Endothelial cell of umbilical vein (primary cell): ENCODE measurements around the gene CALCOCO1. TPM values are rescaled to one million over a fixed set of nuclear protein-coding genes. Genes with fewer than 3 reads are reported as not detected.

Source experiments
- BruUV-seq: library from RNA; stranded (reverse); fragments of 400-500 nt; replicated peaks from 2 replicates; lab custom pipeline; 2021; lab: Mats Ljungman, UMichigan
- CTCF ChIA-PET: fragments of 300-600, 350-600 bp; sonication (Branson Sonifier 250); formaldehyde crosslinking; loops from one replicate; lab custom pipeline; 2021; ENCODE audit warnings: antibody characterized with exemption, inconsistent platforms; lab: Charles Lee
- POLR2A ChIA-PET: fragments of 300-600, 350-600 bp; sonication (Branson Sonifier 250); formaldehyde crosslinking; loops from one replicate; lab custom pipeline; 2021; ENCODE audit warnings: antibody characterized with exemption, inconsistent platforms; lab: Charles Lee
- DNase-seq: peaks from one replicate; pipeline ENCODE4 v3.0.0-alpha.2; 2011; ENCODE audit warnings: low read depth, low spot score
- FAIRE-seq: peaks from 2 replicates; lab custom pipeline; 2011; peaks lifted over from hg19 to GRCh38; lab: Jason Lieb, UNC
- H2AFZ ChIP-seq: 2 replicates; pipeline ENCODE4 v1.6.0; 2012; ENCODE audit warnings: low read depth, low read length, control low read depth, inconsistent platforms
- H3K27ac ChIP-seq: 2 replicates; pipeline ENCODE4 v1.5.1; 2011; ENCODE audit warnings: low read depth, mild to moderate bottlenecking, control low read depth, low read length, moderate library complexity; ENCODE audit not compliant: insufficient read depth
- H3K27me3 ChIP-seq, 2 experiments: 2 replicates each; pipeline versions ENCODE4 v1.6.0 to v1.6.1; 2011; ENCODE audit warnings: low read length in 2 of 2, mixed read lengths in 1 of 2; ENCODE audit not compliant: control insufficient read depth in 2 of 2, insufficient read depth in 2 of 2
- H3K36me3 ChIP-seq, 2 experiments: 2 replicates in 1 of 2; 3 replicates in 1 of 2; pipeline ENCODE4 v1.5.1; 2011; ENCODE audit warnings: low read length in 2 of 2, mild to moderate bottlenecking in 1 of 2, moderate library complexity in 1 of 2; ENCODE audit not compliant: control insufficient read depth in 2 of 2, insufficient read depth in 2 of 2; ENCODE audit errors: extremely low read depth in 1 of 2
- H3K4me1 ChIP-seq: 3 replicates; pipeline ENCODE4 v1.5.1; 2011; ENCODE audit warnings: mild to moderate bottlenecking, low read length; ENCODE audit not compliant: control insufficient read depth, insufficient read depth; ENCODE audit errors: extremely low read depth
- H3K4me2 ChIP-seq: 2 replicates; pipeline ENCODE4 v1.6.1; 2011; ENCODE audit warnings: low read length, control low read depth, mixed read lengths; ENCODE audit not compliant: insufficient read depth
- H3K4me3 ChIP-seq, 3 experiments: fragments of 200-600 bp in 1 of 3; sonication (generic), shearing (Covaris generic) in 1 of 3; replicated peaks in 1 of 3; 2 replicates each; pipeline ENCODE4 v1.5.1; 2011 to 2016; ENCODE audit warnings: control low read depth in 3 of 3, low read length in 3 of 3, mild to moderate bottlenecking in 2 of 3, inconsistent platforms in 1 of 3, low read depth in 1 of 3, moderate library complexity in 1 of 3; ENCODE audit not compliant: insufficient read depth in 1 of 3
- H3K79me2 ChIP-seq: 2 replicates; pipeline ENCODE4 v1.6.0; 2012; ENCODE audit warnings: low read length, inconsistent platforms; ENCODE audit not compliant: control insufficient read depth, insufficient read depth
- H3K9ac ChIP-seq: replicated peaks from 2 replicates; pipeline ENCODE3; 2011; ENCODE audit warnings: low read length, control low read depth; ENCODE audit not compliant: insufficient read depth; ENCODE audit errors: extremely low read depth
- H3K9me1 ChIP-seq: replicated peaks from 3 replicates; pipeline ENCODE4 v1.6.0; 2011; ENCODE audit warnings: mild to moderate bottlenecking, low read length; ENCODE audit not compliant: control insufficient read depth, insufficient read depth; ENCODE audit errors: extremely low read depth
- H3K9me3 ChIP-seq: replicated peaks from 2 replicates; pipeline ENCODE4 v1.5.1; 2012; ENCODE audit warnings: low read length, inconsistent platforms; ENCODE audit not compliant: control insufficient read depth, insufficient read depth
- H4K20me1 ChIP-seq: replicated peaks from 2 replicates; pipeline ENCODE3; 2011; ENCODE audit warnings: mild to moderate bottlenecking, low read length; ENCODE audit not compliant: control insufficient read depth, insufficient read depth; ENCODE audit errors: extremely low read depth
- CTCF ChIP-seq, 2 donors: IDR thresholded peaks; 1 replicate in 1 of 2; 2 replicates in 1 of 2; pipeline ENCODE4 v1.5.1; 2011; ENCODE audit warnings: low read length in 2 of 2, mild to moderate bottlenecking in 2 of 2, moderate library complexity in 2 of 2, control low read depth in 1 of 2, inconsistent platforms in 1 of 2, low read depth in 1 of 2; ENCODE audit not compliant: insufficient read depth in 1 of 2; ENCODE audit errors: extremely low read depth in 1 of 2
- EZH2 ChIP-seq: IDR thresholded peaks from 2 replicates; pipeline ENCODE4 v1.6.1; 2012; ENCODE audit warnings: borderline replicate concordance, low read depth, mild to moderate bottlenecking, moderate library complexity, low read length, inconsistent platforms; ENCODE audit not compliant: severe bottlenecking
- FOS ChIP-seq: IDR thresholded peaks from 2 replicates; pipeline ENCODE4 v1.6.1; 2011; ENCODE audit warnings: mild to moderate bottlenecking, low read length, moderate library complexity, borderline replicate concordance; ENCODE audit not compliant: insufficient read depth
- GATA2 ChIP-seq: IDR thresholded peaks from 2 replicates; pipeline ENCODE4 v1.7.0; 2011; ENCODE audit warnings: low read depth, mild to moderate bottlenecking, moderate library complexity, mixed read lengths, low read length; ENCODE audit not compliant: insufficient read length, insufficient read depth
- JUN ChIP-seq: IDR thresholded peaks from 2 replicates; pipeline ENCODE4 v1.6.1; 2011; ENCODE audit warnings: borderline replicate concordance, low read depth; ENCODE audit not compliant: insufficient read length, insufficient read depth
- MAX ChIP-seq: IDR thresholded peaks from 2 replicates; pipeline ENCODE4 v1.6.1; 2011; ENCODE audit not compliant: insufficient read depth, insufficient read length
- MYC ChIP-seq: IDR thresholded peaks from one replicate; pipeline ENCODE4 v1.6.1; 2011; ENCODE audit warnings: mild to moderate bottlenecking, low read depth, low read length
- POLR2A ChIP-seq: IDR thresholded peaks from 2 replicates; pipeline ENCODE4 v1.6.1; 2012; ENCODE audit warnings: low read depth, mild to moderate bottlenecking, control low read depth, low read length
- POLR2AphosphoS5 ChIP-seq: IDR thresholded peaks from 2 replicates; pipeline ENCODE4 v1.6.1; 2012; ENCODE audit warnings: low read depth, mild to moderate bottlenecking, control low read depth, low read length, moderate library complexity; ENCODE audit not compliant: insufficient read depth
- dilution Hi-C: fragments of 300-500 bp; cut with MboI; formaldehyde crosslinking; loops from one replicate; pipeline ENCODE4 v1.15.0; 2019; ENCODE audit warnings: low sequenced_read_pairs; ENCODE audit not compliant: extremely low pct_ligation_motif_present
- intact Hi-C: fragments of 100-400 bp; cut with micrococcal nuclease; formaldehyde crosslinking; loops from one replicate; pipeline ENCODE4 v1.10.0; 2022
- polyA plus RNA-seq, 4 experiments: library from polyadenylated mRNA; depleted of rRNA in 3 of 4; stranded (reverse) in 3 of 4; unstranded in 1 of 4; fragments of >200 nt; gene quantifications; 2 replicates each; pipeline versions ENCODE4 v1.2.1 to v1.2.3, GENCODE V29; 2011 to 2012; ENCODE audit warnings: missing spikeins in 1 of 4
- total RNA-seq: library from RNA; stranded (reverse); gene quantifications from 2 replicates; pipeline ENCODE4 v1.2.3, GENCODE V29; 2021

The CALCOCO1 gene
- total and polyA plus RNA-seq, 2 donors (not counting 3 experiments of a cell fraction or from before 2014, with no cell fraction given) = 70.9 to 135 TPM

GRCh38 chr12:53734425-53734824 lies 7.2 kb upstream of the CALCOCO1 start:
- FAIRE-seq (no peak), DNase-seq (no peak)
- no peak overlapping the region for H3K9ac ChIP-seq
- intact Hi-C loops (no loop called here), dilution Hi-C loops (no loop called here)
- H3K27me3 ChIP-seq = peaks cover 48 to 52% of the 10 kb centered on the region in 2 experiments
- H3K4me1 ChIP-seq = no peaks in the 10 kb centered on the region
- no peak overlapping the region for H3K4me3 ChIP-seq
- H3K9me1 ChIP-seq = no peaks in the 10 kb centered on the region
- H3K9me3 ChIP-seq = no peaks in the 10 kb centered on the region
- no peak overlapping the region for H2AFZ ChIP-seq
- CTCF ChIA-PET = interaction anchor here (1.1 to 9.5 kb wide), 8 partner anchors 10 to 60 kb away, joined by 3 to 127 read pairs (median 4); no protein-coding TSS in a partner anchor
- BruUV-seq = no TSS peak
- no peaks in the 10 kb centered on the region for H3K36me3 ChIP-seq
- no peak overlapping the region for H3K4me2 ChIP-seq
- POLR2A ChIA-PET = no interaction called here
- TF ChIP-seq MAX (no peak), POLR2A (no peak), CTCF (IDR thresholded peaks at IDR 0.05; ENCODE audit: extremely low read depth in 1 of 2, insufficient read depth in 1 of 2, low read depth in 1 of 2, low read length in 2 of 2) (no peak), JUN (no peak), MYC (no peak)
- H3K79me2 ChIP-seq = no peaks in the 10 kb centered on the region
- no peaks in the 10 kb centered on the region for H4K20me1 ChIP-seq
- no peak overlapping the region for H3K27ac ChIP-seq

GRCh38 chr12:53733807-53734200 lies 6.6 kb upstream of the CALCOCO1 start:
- dilution Hi-C loops = no loop called here
- Histone ChIP-seq H3K9me1 (no peaks in the 10 kb centered on the region), H3K36me3 (no peaks in the 10 kb centered on the region), H3K27me3 (peaks cover 42 to 45% of the 10 kb centered on the region in 2 experiments), H3K9me3 (no peaks in the 10 kb centered on the region), H3K9ac (no peak overlapping the region), H3K4me3 (no peak overlapping the region), H4K20me1 (no peaks in the 10 kb centered on the region), H3K4me1 (no peaks in the 10 kb centered on the region), H3K4me2 (no peak overlapping the region), H3K79me2 (no peaks in the 10 kb centered on the region), H3K27ac (no peak overlapping the region), H2AFZ (no peak overlapping the region)
- TF ChIP-seq POLR2A (no peak), CTCF (IDR thresholded peaks at IDR 0.05; ENCODE audit: extremely low read depth in 1 of 2, insufficient read depth in 1 of 2, low read depth in 1 of 2, low read length in 2 of 2) (no peak), JUN (no peak), POLR2AphosphoS5 (no peak), GATA2 (no peak), FOS (no peak), EZH2 (no peak), MAX (no peak)
- no peak for DNase-seq
- BruUV-seq = no TSS peak
- intact Hi-C loops = no loop called here
- CTCF ChIA-PET = interaction anchor here (1.1 to 9.5 kb wide), 7 partner anchors 11 to 59 kb away, joined by 3 to 127 read pairs (median 4); no protein-coding TSS in a partner anchor
- POLR2A ChIA-PET = no interaction called here
- no peak for FAIRE-seq
